GM12873 (cell line): ENCODE data around the gene IDI2.

Source experiments
- TF ChIP-seq, protein P1 (sequence below): IDR thresholded peaks from 2 replicates; pipeline ENCODE4 v1.5.1; 2012; ENCODE audit warnings: low read depth, mild to moderate bottlenecking, moderate library complexity, low read length, control low read depth; ENCODE audit not compliant: insufficient read depth; ENCODE audit errors: missing control alignments

Gene IDI2

DNA sequence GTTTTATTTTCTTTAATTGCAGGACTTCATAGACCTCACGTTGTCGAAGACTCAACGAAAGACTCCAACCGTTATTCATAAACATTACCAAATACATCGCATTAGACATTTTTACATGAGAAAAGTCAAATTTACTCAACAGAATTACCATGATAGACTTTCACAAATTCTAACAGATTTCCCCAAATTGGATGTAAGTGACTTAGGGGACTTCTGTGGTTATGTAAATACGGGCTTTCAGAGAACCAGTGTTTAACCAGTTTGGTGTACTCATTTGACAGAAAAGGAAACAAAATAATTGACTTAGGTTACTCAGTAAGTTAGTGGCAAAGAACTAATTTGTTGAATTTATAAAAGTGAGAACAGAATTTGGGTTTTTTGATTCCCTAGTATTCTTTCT, 33.2 kb downstream of the IDI2 start:
- TF ChIP-seq, protein P1, sequence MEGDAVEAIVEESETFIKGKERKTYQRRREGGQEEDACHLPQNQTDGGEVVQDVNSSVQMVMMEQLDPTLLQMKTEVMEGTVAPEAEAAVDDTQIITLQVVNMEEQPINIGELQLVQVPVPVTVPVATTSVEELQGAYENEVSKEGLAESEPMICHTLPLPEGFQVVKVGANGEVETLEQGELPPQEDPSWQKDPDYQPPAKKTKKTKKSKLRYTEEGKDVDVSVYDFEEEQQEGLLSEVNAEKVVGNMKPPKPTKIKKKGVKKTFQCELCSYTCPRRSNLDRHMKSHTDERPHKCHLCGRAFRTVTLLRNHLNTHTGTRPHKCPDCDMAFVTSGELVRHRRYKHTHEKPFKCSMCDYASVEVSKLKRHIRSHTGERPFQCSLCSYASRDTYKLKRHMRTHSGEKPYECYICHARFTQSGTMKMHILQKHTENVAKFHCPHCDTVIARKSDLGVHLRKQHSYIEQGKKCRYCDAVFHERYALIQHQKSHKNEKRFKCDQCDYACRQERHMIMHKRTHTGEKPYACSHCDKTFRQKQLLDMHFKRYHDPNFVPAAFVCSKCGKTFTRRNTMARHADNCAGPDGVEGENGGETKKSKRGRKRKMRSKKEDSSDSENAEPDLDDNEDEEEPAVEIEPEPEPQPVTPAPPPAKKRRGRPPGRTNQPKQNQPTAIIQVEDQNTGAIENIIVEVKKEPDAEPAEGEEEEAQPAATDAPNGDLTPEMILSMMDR, result no peak

DNA sequence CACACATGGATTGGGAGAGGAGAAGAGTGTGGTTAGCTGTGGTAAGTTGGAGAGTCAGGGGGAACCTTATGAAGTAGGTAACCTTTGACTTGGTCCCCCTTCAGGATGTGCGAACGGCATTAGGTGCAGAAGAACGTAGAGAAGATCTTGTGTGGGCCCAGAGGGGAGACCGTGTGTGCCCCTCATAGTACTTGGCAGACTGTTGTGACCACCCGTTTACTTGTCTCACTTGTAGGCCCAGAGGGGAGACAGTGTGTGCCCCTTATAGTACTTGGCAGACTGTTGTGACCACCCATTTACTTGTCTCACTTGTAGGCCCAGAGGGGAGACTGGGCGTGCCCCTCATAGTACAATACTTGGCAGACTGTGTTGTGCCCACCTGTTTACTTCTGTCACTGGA, 34.9 kb downstream of the IDI2 start:
- TF ChIP-seq, protein P1, result no peak

DNA sequence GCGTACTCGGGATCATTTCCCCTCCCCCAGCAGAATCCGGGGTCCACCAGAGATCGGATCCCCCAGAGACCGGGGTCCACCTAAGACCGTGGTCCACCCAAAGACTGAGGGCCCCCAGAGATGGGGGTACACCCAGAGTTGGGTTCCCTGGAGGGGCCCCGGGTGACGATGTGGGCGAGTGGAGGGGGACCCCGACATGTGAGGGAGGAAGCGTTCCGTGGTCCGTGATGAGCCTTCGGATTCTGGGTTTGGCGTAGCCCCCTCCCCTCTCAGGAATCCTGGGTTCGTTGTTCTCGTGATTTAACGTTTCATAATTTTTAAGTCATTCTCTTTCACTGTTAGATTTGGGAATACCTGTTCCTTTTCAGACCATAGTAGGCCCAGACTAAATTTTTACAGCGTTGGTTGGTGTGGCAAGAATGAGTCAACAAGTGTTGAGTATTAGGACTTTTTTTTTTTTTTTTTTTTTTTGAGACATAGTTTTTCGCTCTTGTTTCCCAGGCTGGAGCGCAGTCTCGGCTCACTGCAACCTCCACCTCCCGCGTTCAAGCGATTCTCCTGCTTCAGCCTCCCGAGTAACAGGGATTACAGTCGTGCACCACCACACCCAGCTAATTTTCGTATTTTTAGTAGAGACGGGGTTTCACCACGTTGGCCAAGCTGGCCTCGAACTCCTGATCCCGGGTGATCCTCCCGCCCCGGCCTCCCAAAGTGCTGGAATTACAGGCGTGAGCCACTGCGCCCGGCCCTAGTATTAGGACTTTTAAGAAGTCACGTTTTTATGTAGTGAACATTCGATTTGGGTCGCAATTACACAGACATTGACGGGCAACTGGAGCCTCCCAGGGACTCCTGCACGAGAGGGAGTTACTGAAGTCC, 36.8 kb downstream of the IDI2 start:
- TF ChIP-seq, protein P1, result no peak

DNA sequence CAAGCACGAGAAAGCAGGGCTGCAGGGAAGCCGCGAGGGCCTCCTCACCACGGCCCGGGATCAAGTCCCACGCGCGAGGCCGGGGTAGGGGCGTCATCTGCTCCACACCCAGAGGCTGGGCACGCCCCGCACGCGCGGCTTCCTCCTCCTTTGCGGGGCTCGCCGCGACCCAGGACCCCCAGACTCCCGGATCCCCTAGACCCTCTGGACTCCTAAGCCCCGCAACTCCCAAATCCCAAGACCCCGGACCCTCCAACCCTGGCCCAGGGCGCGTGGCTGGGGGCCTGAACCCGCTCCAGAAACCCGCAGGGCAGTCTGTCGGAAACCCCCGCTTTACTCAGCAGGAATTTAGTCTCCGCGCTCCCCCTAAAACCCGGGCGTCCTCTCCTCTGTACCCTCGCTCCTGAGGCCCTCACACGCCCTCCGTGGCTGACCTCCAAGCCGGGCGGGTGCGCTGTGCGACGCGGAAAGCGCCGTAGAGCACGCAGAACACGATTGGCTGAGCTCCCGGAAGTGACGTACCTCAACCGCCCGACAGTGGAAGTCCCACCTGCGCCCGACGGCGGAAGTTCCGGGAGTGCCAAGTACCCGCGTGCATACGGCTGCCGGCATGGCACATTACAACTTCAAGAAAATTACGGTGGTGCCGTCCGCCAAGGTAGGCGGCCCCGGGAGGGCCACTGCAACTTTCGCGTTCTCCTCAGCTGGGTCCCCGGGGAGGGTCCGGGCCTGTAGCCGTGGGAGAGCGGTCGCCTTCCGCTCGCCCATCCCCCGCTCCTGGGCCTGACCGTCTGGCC, 37.6 kb downstream of the IDI2 start, which contains the start of gene GTPBP4:
GTPBP4 (plus strand) TSS at position 565 of the 797 bp plus-strand sequence; CDS start at position 611, 46 bp downstream.
- TF ChIP-seq, protein P1, result peak; percentile 28

DNA sequence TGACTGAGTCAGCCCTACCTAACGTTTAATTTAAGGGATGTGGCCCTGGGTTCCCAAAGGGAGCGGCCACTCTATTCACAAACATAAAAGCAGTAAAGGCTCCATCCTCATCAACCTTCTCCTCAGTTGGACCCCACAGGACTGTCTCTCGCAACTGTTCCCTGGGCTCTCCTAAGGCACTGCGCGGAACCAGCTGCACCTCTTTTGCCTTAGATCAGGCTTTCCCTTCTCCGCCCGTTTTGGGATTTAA, 38.1 kb downstream of the IDI2 start:
- TF ChIP-seq, protein P1, result no peak

DNA sequence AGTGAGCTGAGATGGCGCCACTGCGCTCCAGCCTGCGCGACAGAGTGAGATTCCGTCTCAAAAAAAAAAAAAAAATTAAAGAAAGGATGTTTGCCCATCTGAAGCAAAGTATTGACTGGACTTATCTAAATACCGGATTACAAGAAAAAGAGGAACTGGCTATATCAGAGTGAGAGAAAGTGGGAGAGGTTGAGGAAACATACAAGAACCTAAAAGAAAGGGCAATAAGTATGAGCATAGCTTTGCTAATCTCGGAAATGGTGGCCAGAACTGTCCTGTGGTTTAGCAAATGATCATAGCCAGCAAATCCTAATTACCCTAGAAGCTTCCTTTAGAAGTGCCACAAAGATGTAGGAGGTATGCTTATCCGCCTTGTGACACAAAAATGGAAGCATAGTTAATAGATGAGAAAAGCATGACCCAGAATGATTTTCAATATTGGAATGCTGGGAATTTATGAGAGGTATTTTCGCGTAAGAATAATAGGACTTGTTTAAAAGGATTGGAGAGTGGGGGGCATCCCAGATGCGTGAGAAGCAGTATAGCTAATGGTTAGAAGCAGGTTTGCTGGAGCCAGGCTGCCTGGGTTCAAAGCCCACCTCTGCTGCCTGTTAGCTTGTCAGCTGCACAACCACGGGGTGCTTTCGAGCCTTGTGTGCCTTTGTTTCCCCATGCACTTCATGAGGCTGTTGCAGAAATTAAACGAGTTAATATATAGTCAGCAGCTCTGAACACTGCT, 38.6 kb downstream of the IDI2 start:
- TF ChIP-seq, protein P1, result no peak

DNA sequence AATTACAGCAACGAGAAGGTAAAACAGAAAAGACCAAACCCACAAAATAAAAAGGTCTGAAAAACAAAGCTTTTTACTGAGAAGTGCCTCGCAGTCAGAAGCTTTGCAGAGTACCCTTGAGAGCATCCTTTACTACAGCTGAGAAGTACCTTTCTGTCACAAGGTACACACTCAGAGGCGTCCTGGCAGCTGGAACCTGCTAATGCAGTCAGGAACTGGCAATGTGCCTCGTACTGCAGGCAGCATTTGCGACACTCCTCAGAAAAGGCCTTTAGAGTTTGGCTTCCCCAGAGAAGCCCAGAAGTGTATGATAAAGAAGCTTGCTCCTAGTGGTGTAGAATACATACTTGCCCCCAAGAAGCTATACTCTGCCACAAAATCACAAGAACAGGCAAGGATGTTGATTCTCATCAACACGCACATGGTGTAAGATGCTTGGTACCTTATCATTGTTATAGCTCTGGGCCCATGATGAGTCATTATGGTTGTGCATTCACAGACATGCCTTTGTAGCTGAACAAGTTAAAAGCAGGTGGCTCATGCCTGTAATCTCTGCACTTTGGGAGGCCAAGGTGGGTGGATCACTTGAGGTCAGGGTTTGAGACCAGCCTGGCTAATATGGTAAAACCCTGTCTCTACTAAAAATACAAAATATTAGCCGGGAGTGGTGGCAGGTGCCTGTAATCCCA, 39.4 kb downstream of the IDI2 start:
- TF ChIP-seq, protein P1, result no peak
